ENCODE data around the gene ZNF891.

- TF ChIP-seq CTCF (IDR thresholded peaks at IDR 0.05) (no peak), TP53 (CRISPR knock-in tag; IDR thresholded peaks at IDR 0.05) (no peak), PRRX2 (CRISPR knock-in tag; IDR thresholded peaks at IDR 0.05) (no peak), ZNF219 (CRISPR knock-in tag; IDR thresholded peaks at IDR 0.05; ENCODE audit: borderline replicate concordance) (no peak), JAZF1 (CRISPR knock-in tag; IDR thresholded peaks at IDR 0.05) (no peak), PRDM15 (CRISPR knock-in tag; IDR thresholded peaks at IDR 0.05) (no peak), ZNF532 (CRISPR knock-in tag; IDR thresholded peaks at IDR 0.05; ENCODE audit: borderline replicate concordance) (no peak), HMGXB4 (CRISPR knock-in tag; IDR thresholded peaks at IDR 0.05) (no peak), USF1 (CRISPR knock-in tag; IDR thresholded peaks at IDR 0.05) (no peak)
- TF ChIP-seq, protein P1, sequence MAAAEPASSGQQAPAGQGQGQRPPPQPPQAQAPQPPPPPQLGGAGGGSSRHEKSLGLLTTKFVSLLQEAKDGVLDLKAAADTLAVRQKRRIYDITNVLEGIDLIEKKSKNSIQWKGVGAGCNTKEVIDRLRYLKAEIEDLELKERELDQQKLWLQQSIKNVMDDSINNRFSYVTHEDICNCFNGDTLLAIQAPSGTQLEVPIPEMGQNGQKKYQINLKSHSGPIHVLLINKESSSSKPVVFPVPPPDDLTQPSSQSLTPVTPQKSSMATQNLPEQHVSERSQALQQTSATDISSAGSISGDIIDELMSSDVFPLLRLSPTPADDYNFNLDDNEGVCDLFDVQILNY (CRISPR knock-in tag; IDR thresholded peaks at IDR 0.05), result no peak
- TF ChIP-seq, protein P2, sequence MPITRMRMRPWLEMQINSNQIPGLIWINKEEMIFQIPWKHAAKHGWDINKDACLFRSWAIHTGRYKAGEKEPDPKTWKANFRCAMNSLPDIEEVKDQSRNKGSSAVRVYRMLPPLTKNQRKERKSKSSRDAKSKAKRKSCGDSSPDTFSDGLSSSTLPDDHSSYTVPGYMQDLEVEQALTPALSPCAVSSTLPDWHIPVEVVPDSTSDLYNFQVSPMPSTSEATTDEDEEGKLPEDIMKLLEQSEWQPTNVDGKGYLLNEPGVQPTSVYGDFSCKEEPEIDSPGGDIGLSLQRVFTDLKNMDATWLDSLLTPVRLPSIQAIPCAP (CRISPR knock-in tag; IDR thresholded peaks at IDR 0.05), result no peak
These were observed 68.1 kb downstream of the ZNF891 start for GRCh38 chr12:133061954-133062353.
